Spleen (tissue), 11 donors: ENCODE measurements around the gene C8G. TPM values are rescaled to one million over a fixed set of nuclear protein-coding genes. Genes with fewer than 3 reads are reported as not detected.

Source experiments
- DNase-seq: peaks from one replicate; pipeline ENCODE4 v3.0.0-alpha.2; 2020
- H3K27ac ChIP-seq, 8 donors: fragments of 200-600 bp; sonication (generic) in 7 of 8; 1 replicate in 4 of 8; 2 replicates in 4 of 8; pipeline versions ENCODE4 v1.5.0 to v1.8.0; 2016 to 2021; ENCODE audit warnings: inconsistent platforms in 4 of 8, mild to moderate bottlenecking in 4 of 8, moderate library complexity in 1 of 8
- H3K27me3 ChIP-seq, 7 donors: fragments of 200-600 bp; sonication (generic) in 6 of 7; replicated peaks in 1 of 7; 1 replicate in 4 of 7; 2 replicates in 3 of 7; pipeline versions ENCODE4 v1.5.0 to v1.8.0; 2016 to 2021; ENCODE audit warnings: inconsistent platforms in 3 of 7, mild to moderate bottlenecking in 1 of 7
- H3K36me3 ChIP-seq, 6 donors: fragments of 200-600 bp; sonication (generic) in 5 of 6; 1 replicate in 4 of 6; 2 replicates in 2 of 6; pipeline versions ENCODE4 v1.5.0 to v1.8.0; 2016 to 2021; ENCODE audit warnings: inconsistent platforms in 2 of 6
- H3K4me1 ChIP-seq, 6 donors: fragments of 200-600 bp; sonication (generic) in 5 of 6; 1 replicate in 3 of 6; 2 replicates in 3 of 6; pipeline versions ENCODE4 v1.5.0 to v1.8.0; 2016 to 2021; ENCODE audit warnings: inconsistent platforms in 3 of 6
- H3K4me3 ChIP-seq, 8 donors: fragments of 200-600 bp; sonication (generic) in 7 of 8; 1 replicate in 4 of 8; 2 replicates in 4 of 8; pipeline versions ENCODE4 v1.5.0 to v1.8.0; 2016 to 2021; ENCODE audit warnings: inconsistent platforms in 4 of 8, mild to moderate bottlenecking in 4 of 8, moderate library complexity in 2 of 8
- H3K9me3 ChIP-seq, 8 donors: fragments of 200-600 bp; sonication (generic) in 7 of 8; 1 replicate in 4 of 8; 2 replicates in 4 of 8; pipeline versions ENCODE4 v1.5.0 to v1.8.0; 2016 to 2021; ENCODE audit warnings: inconsistent platforms in 4 of 8
- CTCF ChIP-seq, 11 experiments: fragments of 200-600 bp in 7 of 11; fragments of 450-650 bp in 4 of 11; sonication (generic) in 4 of 11; IDR thresholded peaks in 8 of 11; conservative IDR thresholded peaks in 3 of 11; 1 replicate in 7 of 11; 2 replicates in 4 of 11; pipeline versions ENCODE4 v1.4.0 to v1.8.0; 2016 to 2021; ENCODE audit warnings: antibody characterized with exemption in 11 of 11, inconsistent platforms in 4 of 11, mild to moderate bottlenecking in 1 of 11
- POLR2A ChIP-seq, 3 donors: fragments of 450-650 bp; IDR thresholded peaks; one replicate each; pipeline ENCODE4 v1.5.1; 2017; ENCODE audit warnings: antibody characterized with exemption in 3 of 3, mild to moderate bottlenecking in 1 of 3
- POLR2AphosphoS5 ChIP-seq, 3 donors: sonication (generic); formaldehyde crosslinking; IDR thresholded peaks; one replicate each; pipeline ENCODE4 v1.5.1; 2017; ENCODE audit warnings: antibody characterized with exemption in 3 of 3
- WGBS, 5 donors: extraction: QIAGEN DNeasy Blood & Tissue Kit in 3 of 5; methylation state at CpG; one replicate each; pipeline versions ENCODE4 v1.1.5 to v1.1.7; 2013 to 2018; 5-methylcytosine and 5-hydroxymethylcytosine counted together
- intact Hi-C: fragments of 100-400 bp; cut with DNase I; formaldehyde crosslinking; loops from one replicate; pipeline ENCODE4 v1.15.0; 2023; ENCODE audit warnings: low total_unique reads
- polyA plus RNA-seq, 3 donors: library from polyadenylated mRNA; stranded (reverse); fragments of 200-250 nt; gene quantifications; one replicate each; pipeline ENCODE4 v1.2.1, GENCODE V29; 2013
- total RNA-seq, 7 donors: library from RNA; depleted of rRNA in 3 of 7; stranded (reverse); fragments of >200 nt in 3 of 7; fragmentation: NEBNext Ultra II Directional in 4 of 7; extraction: Animal tissue kit (Norgen Biotek cat#: 25700) in 4 of 7; gene quantifications; one replicate each; pipeline versions ENCODE4 v1.1.0 to v1.2.1, GENCODE V29; 2016 to 2021
- donor health status: healthy with polysubstance abuse.
- donor health status: DM: no; HTN: no; CAD: no; lungs with moderate emphysema.
- donor health status: DM: no; HTN: no; CAD: no.
- donor health status: Bipolar disorder and iron deficiency.
- donor health status: healthy.
- donor health status: DM: no; HTN: no; CAD: no.
- donor health status: DM: yes; HTN: yes; CAD: no.

Gene C8G
- total and polyA plus RNA-seq, 10 donors, result 2.3 to 7.4 (median 3.7) TPM; not detected in 1

GRCh38 chr9:136983167-136983566 lies 38.1 kb downstream of the C8G start:
- Histone ChIP-seq H3K36me3 (no peaks in the 10 kb centered on the region), H3K4me3 (no peak overlapping the region), H3K27me3 (peaks cover 5 to 78% (median 26%) of the 10 kb centered on the region in 7 donors), H3K9me3 (no peaks in the 10 kb centered on the region), H3K27ac (no peak overlapping the region), H3K4me1 (peaks cover 0 to 58% (median 38%) of the 10 kb centered on the region in 6 donors)
- WGBS, 5 donors, result 53 to 85% (median 63%) methylated on average over 3 to 9 of the region's 9 CpGs
- intact Hi-C loops, result no loop called here
- DNase-seq, result no peak
- TF ChIP-seq POLR2A (IDR thresholded peaks at IDR 0.05) (no peak), POLR2AphosphoS5 (IDR thresholded peaks at IDR 0.05) (peak in 2 of 3 donors; percentile 27 to 29), CTCF (IDR thresholded peaks at IDR 0.05 in 8 of 11, conservative IDR thresholded peaks at IDR 0.05 in 3 of 11) (no peak)

GRCh38 chr9:136983656-136984314 lies 38.7 kb downstream of the C8G start:
- WGBS, 5 donors, result 72 to 83% (median 79%) methylated on average over 9 to 11 of the region's 11 CpGs
- Histone ChIP-seq H3K9me3 (no peaks in the 10 kb centered on the region), H3K4me1 (peaks cover 0 to 57% (median 36%) of the 10 kb centered on the region in 6 donors), H3K4me3 (no peak overlapping the region), H3K36me3 (no peaks in the 10 kb centered on the region), H3K27ac (no peak overlapping the region), H3K27me3 (peaks cover 5 to 72% (median 26%) of the 10 kb centered on the region in 7 donors)
- no peak for DNase-seq
- TF ChIP-seq POLR2AphosphoS5 (IDR thresholded peaks at IDR 0.05), result peak in 1 of 3 donors; percentile 35
- no peak for TF ChIP-seq CTCF (IDR thresholded peaks at IDR 0.05 in 8 of 11, conservative IDR thresholded peaks at IDR 0.05 in 3 of 11)
- intact Hi-C loops, result no loop called here

- no peaks in the 10 kb centered on the region for H3K36me3 ChIP-seq
- intact Hi-C loops, result no loop called here
- no peak for DNase-seq
- no peak overlapping the region for H3K27ac ChIP-seq
- peak overlapping the region in 1 of 8 donors; percentile 21 for H3K4me3 ChIP-seq
- TF ChIP-seq POLR2AphosphoS5 (IDR thresholded peaks at IDR 0.05) (peak in 2 of 3 donors; percentile 14 to 16), POLR2A (IDR thresholded peaks at IDR 0.05) (no peak)
- peaks cover 5 to 65% (median 26%) of the 10 kb centered on the region in 7 donors for H3K27me3 ChIP-seq
- WGBS, 5 donors, result 47 to 63% (median 48%) methylated on average over 20 to 29 of the region's 29 CpGs
- H3K9me3 ChIP-seq, result no peaks in the 10 kb centered on the region
- H3K4me1 ChIP-seq, result peaks cover 0 to 49% (median 33%) of the 10 kb centered on the region in 6 donors
Measured at GRCh38 chr9:136984464-136985026, 39.5 kb downstream of the C8G start.

GRCh38 chr9:136985027-136985602 lies 40.1 kb downstream of the C8G start:
- Histone ChIP-seq H3K4me1 (peaks cover 0 to 44% (median 30%) of the 10 kb centered on the region in 6 donors), H3K27me3 (peaks cover 5 to 60% (median 26%) of the 10 kb centered on the region in 7 donors), H3K36me3 (no peaks in the 10 kb centered on the region), H3K9me3 (no peaks in the 10 kb centered on the region), H3K27ac (no peak overlapping the region), H3K4me3 (peak overlapping the region in 2 of 8 donors; percentile 5 to 21)
- TF ChIP-seq CTCF (IDR thresholded peaks at IDR 0.05 in 8 of 11, conservative IDR thresholded peaks at IDR 0.05 in 3 of 11) (no peak), POLR2AphosphoS5 (IDR thresholded peaks at IDR 0.05) (peak in 2 of 3 donors; percentile 8 to 37)
- DNase-seq, result no peak
- 9 to 16% (median 13%) methylated on average over 5 to 48 of the region's 48 CpGs for WGBS, 5 donors
- intact Hi-C loops, result no loop called here
